BLaER1 treated with 17β-estradiol and CSF1 and Interleukin-3, amounts not matched to agents 10 nM and 100 nM (cell line): ENCODE results near the gene DDX39A.
"Not testable (repeated sequence)": the region's sequence is repeated elsewhere in the genome, so short reads cannot be mapped to it uniquely, and the experiment has no call there.

Experiments used
- H3K27ac ChIP-seq, 11 experiments: shearing (Covaris generic); formaldehyde crosslinking; 2 replicates each; pipeline ENCODE4 v1.8.1; 2022
- H3K27me3 ChIP-seq, 11 experiments: shearing (Covaris generic); formaldehyde crosslinking; 2 replicates each; pipeline ENCODE4 v1.8.1; 2022
- H3K36me3 ChIP-seq, 11 experiments: shearing (Covaris generic); formaldehyde crosslinking; 2 replicates each; pipeline ENCODE4 v1.8.1; 2022
- H3K4me1 ChIP-seq, 10 experiments: shearing (Covaris generic); formaldehyde crosslinking; 2 replicates each; pipeline ENCODE4 v1.8.1; 2022
- H3K4me2 ChIP-seq, 11 experiments: shearing (Covaris generic); formaldehyde crosslinking; 2 replicates each; pipeline ENCODE4 v1.8.1; 2022
- H3K4me3 ChIP-seq, 10 experiments: shearing (Covaris generic); formaldehyde crosslinking; 2 replicates each; pipeline ENCODE4 v1.8.1; 2022
- H3K9ac ChIP-seq, 11 experiments: shearing (Covaris generic); formaldehyde crosslinking; 2 replicates each; pipeline ENCODE4 v1.8.1; 2022
- H3K9me3 ChIP-seq, 11 experiments: shearing (Covaris generic); formaldehyde crosslinking; replicated peaks in 1 of 11; 2 replicates each; pipeline ENCODE4 v1.8.1; 2022
- H4K20me1 ChIP-seq, 11 experiments: shearing (Covaris generic); formaldehyde crosslinking; 2 replicates each; pipeline ENCODE4 v1.8.1; 2022
- Cebpa-rat ChIP-seq, 11 experiments: shearing (Covaris generic); IDR thresholded peaks; 2 replicates each; pipeline ENCODE4 v1.8.1; 2022

DDX39A gene

GRCh38 chr19:14370169-14370939, 48.8 kb downstream of the DDX39A start:
- Histone ChIP-seq H3K9ac (peak overlapping the region; percentile 71 to 80 (median 77); a peak in 21 of 22 replicates), H3K4me3 (peak overlapping the region; percentile 31 to 63 (median 46); a peak in 17 of 20 replicates), H3K27ac (peak overlapping the region; percentile 75 to 88 (median 83); a peak in 21 of 22 replicates), H3K4me1 (peaks cover 94 to 100% (median 99%) of the 10 kb centered on the region in 10 experiments), H3K9me3 (no peaks in the 10 kb centered on the region), H3K27me3 (no peaks in the 10 kb centered on the region), H3K36me3 (no peaks in the 10 kb centered on the region), H3K4me2 (peak overlapping the region; percentile 79 to 96 (median 93)), H4K20me1 (no peaks in the 10 kb centered on the region)
- peak in 2 of 11 experiments; percentile 27 to 39; a peak in 2 of 22 replicates for TF ChIP-seq Cebpa-rat (IDR thresholded peaks at IDR 0.05)

GRCh38 chr19:14369399-14370168, 49.6 kb downstream of the DDX39A start:
- Histone ChIP-seq H3K36me3 (no peaks in the 10 kb centered on the region), H3K27ac (peak overlapping the region; percentile 75 to 88 (median 83); a peak in 21 of 22 replicates), H3K4me2 (peak overlapping the region; percentile 79 to 96 (median 93)), H3K4me3 (peak overlapping the region in 9 of 10 experiments; percentile 36 to 63 (median 46); a peak in 14 of 20 replicates), H3K9me3 (no peaks in the 10 kb centered on the region), H3K4me1 (peaks cover 89 to 100% (median 99%) of the 10 kb centered on the region in 10 experiments), H4K20me1 (no peaks in the 10 kb centered on the region), H3K9ac (peak overlapping the region; percentile 71 to 80 (median 77); a peak in 21 of 22 replicates), H3K27me3 (no peaks in the 10 kb centered on the region)
- no peak for TF ChIP-seq Cebpa-rat (IDR thresholded peaks at IDR 0.05)

GRCh38 chr19:14368011-14368513, 51.1 kb downstream of the DDX39A start:
- no peak for TF ChIP-seq Cebpa-rat (IDR thresholded peaks at IDR 0.05)
- Histone ChIP-seq H3K4me3 (no peak overlapping the region), H3K9me3 (no peaks in the 10 kb centered on the region), H3K27me3 (no peaks in the 10 kb centered on the region), H3K9ac (peak overlapping the region in 6 of 11 experiments; percentile 25 to 54 (median 34); a peak in 8 of 22 replicates), H4K20me1 (no peaks in the 10 kb centered on the region), H3K4me2 (peak overlapping the region; percentile 3 to 95 (median 88); a peak in 20 of 22 replicates), H3K4me1 (peaks cover 89 to 100% (median 98%) of the 10 kb centered on the region in 10 experiments), H3K36me3 (no peaks in the 10 kb centered on the region), H3K27ac (peak overlapping the region in 10 of 11 experiments; percentile 9 to 88 (median 80); a peak in 17 of 22 replicates)

GRCh38 chr19:14367016-14367415, 52.1 kb downstream of the DDX39A start:
- TF ChIP-seq Cebpa-rat (IDR thresholded peaks at IDR 0.05): no peak
- peak overlapping the region in 1 of 11 experiments; percentile 54; a peak in 2 of 22 replicates for H3K9ac ChIP-seq
- H3K9me3 ChIP-seq: no peaks in the 10 kb centered on the region
- no peaks in the 10 kb centered on the region for H3K36me3 ChIP-seq
- peak overlapping the region; percentile 49 to 95 (median 88); a peak in 20 of 22 replicates for H3K4me2 ChIP-seq
- peaks cover 87 to 99% (median 97%) of the 10 kb centered on the region in 10 experiments for H3K4me1 ChIP-seq
- no peaks in the 10 kb centered on the region for H4K20me1 ChIP-seq
- peak overlapping the region in 9 of 11 experiments; percentile 9 to 86 (median 64); a peak in 14 of 22 replicates for H3K27ac ChIP-seq
- H3K4me3 ChIP-seq: no peak overlapping the region
- H3K27me3 ChIP-seq: no peaks in the 10 kb centered on the region

GRCh38 chr19:14366529-14366928, 52.6 kb downstream of the DDX39A start:
- H3K4me1 ChIP-seq: peaks cover 84 to 99% (median 96%) of the 10 kb centered on the region in 10 experiments

GRCh38 chr19:14364098-14364443, 55.1 kb downstream of the DDX39A start:
- not testable (repeated sequence) for H3K27me3 ChIP-seq, H3K9me3 ChIP-seq, H4K20me1 ChIP-seq, H3K36me3 ChIP-seq
- Histone ChIP-seq H3K27ac (peak overlapping the region in 10 of 11 experiments; percentile 73 to 96 (median 90); a peak in 19 of 22 replicates), H3K4me1 (peaks cover 65 to 99% (median 96%) of the 10 kb centered on the region in 10 experiments), H3K4me3 (peak overlapping the region in 9 of 10 experiments; percentile 46 to 71 (median 57); a peak in 16 of 20 replicates), H3K9ac (peak overlapping the region; percentile 68 to 91 (median 82); a peak in 19 of 22 replicates), H3K4me2 (peak overlapping the region; percentile 71 to 92 (median 87))

More at GRCh38 chr19:14366529-14366928, 52.6 kb downstream of the DDX39A start:
- Histone ChIP-seq H3K27me3 (no peaks in the 10 kb centered on the region), H3K9ac (0 out of 22 replicates have a peak overlapping the region, but pooled peaks of 2 of the 11 experiments have one; percentile 13 to 40), H3K27ac (peak overlapping the region in 4 of 11 experiments; percentile 64 to 86 (median 76); a peak in 6 of 22 replicates), H3K36me3 (no peaks in the 10 kb centered on the region), H3K9me3 (no peaks in the 10 kb centered on the region), H3K4me2 (peak overlapping the region; percentile 49 to 95 (median 88)), H4K20me1 (no peaks in the 10 kb centered on the region), H3K4me3 (no peak overlapping the region)
- no peak for TF ChIP-seq Cebpa-rat (IDR thresholded peaks at IDR 0.05)

- peak overlapping the region; percentile 28 to 96 (median 90); a peak in 21 of 22 replicates for H3K27ac ChIP-seq
These were observed 55.7 kb downstream of the DDX39A start for GRCh38 chr19:14363183-14364097.

More at GRCh38 chr19:14363183-14364097, 55.7 kb downstream of the DDX39A start:
- Histone ChIP-seq H3K4me1 (peaks cover 59 to 99% (median 96%) of the 10 kb centered on the region in 10 experiments), H4K20me1 (no peaks in the 10 kb centered on the region), H3K36me3 (no peaks in the 10 kb centered on the region), H3K27me3 (no peaks in the 10 kb centered on the region), H3K9ac (peak overlapping the region; percentile 68 to 91 (median 82); a peak in 21 of 22 replicates), H3K4me3 (peak overlapping the region; percentile 38 to 71 (median 57)), H3K4me2 (peak overlapping the region; percentile 71 to 92 (median 87)), H3K9me3 (no peaks in the 10 kb centered on the region)
- TF ChIP-seq Cebpa-rat (IDR thresholded peaks at IDR 0.05): no peak
